Ishikawa (cell line): Measurements from ENCODE around the gene PTPRD.

Experiments used
- CREB1 ChIP-seq: IDR thresholded peaks from 2 replicates; pipeline ENCODE4 v1.6.1; 2012; ENCODE audit warnings: low read depth
- EP300 ChIP-seq: IDR thresholded peaks from 2 replicates; pipeline ENCODE4 v1.6.1; 2012; ENCODE audit warnings: borderline replicate concordance
- FOXM1 ChIP-seq: IDR thresholded peaks from 2 replicates; pipeline ENCODE4 v1.6.1; 2012; ENCODE audit warnings: low read depth, borderline replicate concordance
- NFIC ChIP-seq: IDR thresholded peaks from 2 replicates; pipeline ENCODE4 v1.6.1; 2012
- RAD21 ChIP-seq: IDR thresholded peaks from 2 replicates; pipeline ENCODE4 v1.6.1; 2012; ENCODE audit warnings: low read depth
- TAF1 ChIP-seq: IDR thresholded peaks from 2 replicates; pipeline ENCODE4 v1.6.1; 2012; ENCODE audit warnings: low read depth, mild to moderate bottlenecking
- TCF12 ChIP-seq: IDR thresholded peaks from 2 replicates; pipeline ENCODE4 v1.6.1; 2012; ENCODE audit warnings: low read depth
- TEAD4 ChIP-seq: IDR thresholded peaks from 2 replicates; pipeline ENCODE4 v1.6.1; 2012
- YY1 ChIP-seq: IDR thresholded peaks from 2 replicates; pipeline ENCODE4 v1.6.1; 2012; ENCODE audit warnings: low read depth
- TF ChIP-seq, protein P1 (sequence below): IDR thresholded peaks from 2 replicates; pipeline ENCODE4 v1.6.1; 2012
- TF ChIP-seq, protein P2 (sequence below): IDR thresholded peaks from 2 replicates; pipeline ENCODE4 v1.6.1; 2012; ENCODE audit warnings: low read depth, mild to moderate bottlenecking

DNA sequence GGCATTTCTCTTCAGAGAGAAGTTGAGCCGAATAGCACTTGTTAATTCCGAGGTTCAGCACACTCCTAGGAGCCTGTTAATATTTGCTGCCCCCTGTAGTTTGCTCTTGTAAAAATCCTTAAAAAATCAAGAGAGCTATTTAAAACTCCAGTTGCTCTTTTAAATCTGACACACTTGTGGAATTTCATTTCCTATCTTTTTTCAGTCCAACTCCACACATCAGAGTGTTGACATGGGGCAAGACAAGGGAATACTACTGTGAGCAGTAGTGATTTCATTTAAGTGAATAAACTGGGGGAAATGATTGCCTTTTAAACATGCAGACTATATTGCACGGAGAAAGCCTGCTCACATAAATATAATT lies 1717.0 kb downstream of the PTPRD start:
- TF ChIP-seq, protein P1, sequence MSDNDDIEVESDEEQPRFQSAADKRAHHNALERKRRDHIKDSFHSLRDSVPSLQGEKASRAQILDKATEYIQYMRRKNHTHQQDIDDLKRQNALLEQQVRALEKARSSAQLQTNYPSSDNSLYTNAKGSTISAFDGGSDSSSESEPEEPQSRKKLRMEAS = no peak
- TF ChIP-seq EP300 (no peak), FOXM1 (no peak), CREB1 (no peak), TCF12 (no peak), TAF1 (no peak), YY1 (no peak), NFIC (no peak), TEAD4 (no peak), RAD21 (peak; percentile 22; the same call in 1 of the 2 replicates)
- TF ChIP-seq, protein P2, sequence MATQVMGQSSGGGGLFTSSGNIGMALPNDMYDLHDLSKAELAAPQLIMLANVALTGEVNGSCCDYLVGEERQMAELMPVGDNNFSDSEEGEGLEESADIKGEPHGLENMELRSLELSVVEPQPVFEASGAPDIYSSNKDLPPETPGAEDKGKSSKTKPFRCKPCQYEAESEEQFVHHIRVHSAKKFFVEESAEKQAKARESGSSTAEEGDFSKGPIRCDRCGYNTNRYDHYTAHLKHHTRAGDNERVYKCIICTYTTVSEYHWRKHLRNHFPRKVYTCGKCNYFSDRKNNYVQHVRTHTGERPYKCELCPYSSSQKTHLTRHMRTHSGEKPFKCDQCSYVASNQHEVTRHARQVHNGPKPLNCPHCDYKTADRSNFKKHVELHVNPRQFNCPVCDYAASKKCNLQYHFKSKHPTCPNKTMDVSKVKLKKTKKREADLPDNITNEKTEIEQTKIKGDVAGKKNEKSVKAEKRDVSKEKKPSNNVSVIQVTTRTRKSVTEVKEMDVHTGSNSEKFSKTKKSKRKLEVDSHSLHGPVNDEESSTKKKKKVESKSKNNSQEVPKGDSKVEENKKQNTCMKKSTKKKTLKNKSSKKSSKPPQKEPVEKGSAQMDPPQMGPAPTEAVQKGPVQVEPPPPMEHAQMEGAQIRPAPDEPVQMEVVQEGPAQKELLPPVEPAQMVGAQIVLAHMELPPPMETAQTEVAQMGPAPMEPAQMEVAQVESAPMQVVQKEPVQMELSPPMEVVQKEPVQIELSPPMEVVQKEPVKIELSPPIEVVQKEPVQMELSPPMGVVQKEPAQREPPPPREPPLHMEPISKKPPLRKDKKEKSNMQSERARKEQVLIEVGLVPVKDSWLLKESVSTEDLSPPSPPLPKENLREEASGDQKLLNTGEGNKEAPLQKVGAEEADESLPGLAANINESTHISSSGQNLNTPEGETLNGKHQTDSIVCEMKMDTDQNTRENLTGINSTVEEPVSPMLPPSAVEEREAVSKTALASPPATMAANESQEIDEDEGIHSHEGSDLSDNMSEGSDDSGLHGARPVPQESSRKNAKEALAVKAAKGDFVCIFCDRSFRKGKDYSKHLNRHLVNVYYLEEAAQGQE = no peak
